Measurements from ENCODE around the gene SNAI3.

Gene SNAI3

GRCh38 chr16:88706229-88706964 is 20.1 kb upstream of the SNAI3 start, which contains the start of the genes CTU2 and RNF166:
TSS of gene CTU2 (plus strand) at chr16:88706503. CDS start at chr16:88706531, 28 bp downstream.
TSS of gene RNF166 (minus strand) at chr16:88706408. CDS start at chr16:88706325, 83 bp downstream.
- Histone ChIP-seq H3K4me3 (ENCODE audit: severe bottlenecking) (peak within 1 kb of the TSS; percentile 77), H3K27me3 (ENCODE audit: insufficient read depth, poor library complexity, severe bottlenecking) (no peaks in the 10 kb centered on the region), H3K9me3 (ENCODE audit: severe bottlenecking) (no peaks in the 10 kb centered on the region), H3K27ac (ENCODE audit: poor library complexity, severe bottlenecking) (peak within 1 kb of the TSS; percentile 7), H3K36me3 (ENCODE audit: low read depth) (no peaks in the 10 kb centered on the region), H3K4me1 (ENCODE audit: insufficient read depth, poor library complexity, severe bottlenecking) (no peaks in the 10 kb centered on the region)
- ATAC-seq (ENCODE audit: low read depth) (peak; percentile 67), DNase-seq (ENCODE audit: low spot score) (no peak)
- no peak for TF ChIP-seq CTCF (IDR thresholded peaks at IDR 0.05; ENCODE audit: poor library complexity, severe bottlenecking)

GRCh38 chr16:88705801-88706228 is 19.5 kb upstream of the SNAI3 start:
- ATAC-seq (ENCODE audit: low read depth) = no peak
- H3K27ac ChIP-seq (ENCODE audit: poor library complexity, severe bottlenecking) = peak overlapping the region; percentile 7

GRCh38 chr16:88705076-88705684 is 18.9 kb upstream of the SNAI3 start:
- no peak for TF ChIP-seq CTCF (IDR thresholded peaks at IDR 0.05; ENCODE audit: poor library complexity, severe bottlenecking)
- Histone ChIP-seq H3K4me1 (ENCODE audit: insufficient read depth, poor library complexity, severe bottlenecking) (peaks cover 7% of the 10 kb centered on the region), H3K4me3 (ENCODE audit: severe bottlenecking) (peak overlapping the region; percentile 77), H3K9me3 (ENCODE audit: severe bottlenecking) (no peaks in the 10 kb centered on the region), H3K36me3 (ENCODE audit: low read depth) (0 out of 2 replicates have a peak, but pooled peaks cover 4% of the 10 kb centered on the region), H3K27ac (ENCODE audit: poor library complexity, severe bottlenecking) (no peak overlapping the region), H3K27me3 (ENCODE audit: insufficient read depth, poor library complexity, severe bottlenecking) (no peaks in the 10 kb centered on the region)
- no peak for ATAC-seq (ENCODE audit: low read depth)
- no peak for DNase-seq (ENCODE audit: low spot score)

More at GRCh38 chr16:88705801-88706228, 19.5 kb upstream of the SNAI3 start:
- peak overlapping the region; percentile 77 for H3K4me3 ChIP-seq (ENCODE audit: severe bottlenecking)
- no peaks in the 10 kb centered on the region for H3K9me3 ChIP-seq (ENCODE audit: severe bottlenecking)
- H3K27me3 ChIP-seq (ENCODE audit: insufficient read depth, poor library complexity, severe bottlenecking) = no peaks in the 10 kb centered on the region
- H3K36me3 ChIP-seq (ENCODE audit: low read depth) = no peaks in the 10 kb centered on the region
- no peak for DNase-seq (ENCODE audit: low spot score)
- peaks cover 5% of the 10 kb centered on the region for H3K4me1 ChIP-seq (ENCODE audit: insufficient read depth, poor library complexity, severe bottlenecking)
- no peak for TF ChIP-seq CTCF (IDR thresholded peaks at IDR 0.05; ENCODE audit: poor library complexity, severe bottlenecking)

GRCh38 chr16:88703486-88704309 is 17.4 kb upstream of the SNAI3 start:
- no peak for ATAC-seq (ENCODE audit: low read depth)
- no peak overlapping the region for H3K4me3 ChIP-seq (ENCODE audit: severe bottlenecking)
- 0 out of 2 replicates have a peak, but pooled peaks cover 4% of the 10 kb centered on the region for H3K36me3 ChIP-seq (ENCODE audit: low read depth)

More at GRCh38 chr16:88703486-88704309, 17.4 kb upstream of the SNAI3 start:
- no peak for DNase-seq (ENCODE audit: low spot score)
- H3K27ac ChIP-seq (ENCODE audit: poor library complexity, severe bottlenecking) = no peak overlapping the region
- H3K4me1 ChIP-seq (ENCODE audit: insufficient read depth, poor library complexity, severe bottlenecking) = peaks cover 7% of the 10 kb centered on the region
- no peaks in the 10 kb centered on the region for H3K9me3 ChIP-seq (ENCODE audit: severe bottlenecking)
- no peak for TF ChIP-seq CTCF (IDR thresholded peaks at IDR 0.05; ENCODE audit: poor library complexity, severe bottlenecking)
- H3K27me3 ChIP-seq (ENCODE audit: insufficient read depth, poor library complexity, severe bottlenecking) = no peaks in the 10 kb centered on the region
